Tibial nerve (tissue), 3 donors: ENCODE data around the gene DHRS1.

Source experiments
- POLR2A ChIP-seq, 2 donors: fragments of 450-650 bp; IDR thresholded peaks; one replicate each; pipeline ENCODE4 v1.6.1; 2017; ENCODE audit warnings: antibody characterized with exemption in 2 of 2, mild to moderate bottlenecking in 2 of 2, moderate library complexity in 2 of 2
- TF ChIP-seq, protein P1 (sequence below), 5 experiments: fragments of 200-600 bp in 3 of 5; fragments of 450-650 bp in 2 of 5; sonication (generic) in 3 of 5; IDR thresholded peaks; one replicate each; pipeline ENCODE4 v1.5.1; 2016 to 2019; ENCODE audit warnings: antibody characterized with exemption in 5 of 5, mild to moderate bottlenecking in 3 of 5, moderate library complexity in 2 of 5

DNA sequence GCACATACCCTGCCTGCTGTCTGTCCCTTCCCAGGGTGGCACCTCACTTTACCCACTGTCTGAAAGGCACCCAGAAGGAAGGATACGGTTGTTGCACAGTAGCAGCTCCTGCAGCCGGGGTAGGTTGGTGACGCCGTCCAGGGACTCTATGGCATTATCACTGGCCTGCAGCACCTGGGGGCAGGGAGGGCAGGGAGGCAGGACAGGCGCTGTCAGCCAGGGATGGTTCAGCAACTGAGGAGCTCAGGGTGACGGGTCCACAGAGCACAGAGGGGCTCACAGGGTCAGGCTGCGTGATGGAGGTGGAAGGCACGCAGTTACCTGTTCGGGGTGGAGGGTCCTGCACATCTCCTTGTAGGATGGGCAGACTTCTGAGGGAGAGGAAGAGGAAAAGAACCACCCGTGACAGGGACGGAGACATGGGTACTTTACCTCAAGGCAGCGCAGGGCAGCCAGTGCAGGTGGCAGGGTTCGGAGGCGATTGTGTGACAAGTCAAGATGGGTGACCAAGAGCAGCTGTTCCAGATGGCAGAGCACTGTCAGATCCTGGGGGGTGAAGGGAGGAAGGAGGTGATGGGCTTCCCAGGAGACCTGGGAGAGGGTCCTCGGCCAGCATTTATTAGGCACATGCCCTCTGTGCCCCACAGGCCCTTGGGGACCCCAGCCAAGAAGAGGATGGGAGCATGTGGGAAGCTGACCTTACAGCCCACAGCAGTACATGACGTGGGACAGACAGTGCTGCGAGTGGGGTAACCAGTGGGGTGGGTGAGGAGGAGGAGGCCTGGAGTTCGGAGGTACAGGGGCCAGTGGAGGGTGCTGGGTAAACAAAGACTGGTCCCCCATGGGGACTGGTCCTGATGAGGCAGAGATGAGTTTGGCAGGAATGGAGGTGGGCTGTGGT is 33.0 kb downstream of the DHRS1 start:
- TF ChIP-seq, protein P1, sequence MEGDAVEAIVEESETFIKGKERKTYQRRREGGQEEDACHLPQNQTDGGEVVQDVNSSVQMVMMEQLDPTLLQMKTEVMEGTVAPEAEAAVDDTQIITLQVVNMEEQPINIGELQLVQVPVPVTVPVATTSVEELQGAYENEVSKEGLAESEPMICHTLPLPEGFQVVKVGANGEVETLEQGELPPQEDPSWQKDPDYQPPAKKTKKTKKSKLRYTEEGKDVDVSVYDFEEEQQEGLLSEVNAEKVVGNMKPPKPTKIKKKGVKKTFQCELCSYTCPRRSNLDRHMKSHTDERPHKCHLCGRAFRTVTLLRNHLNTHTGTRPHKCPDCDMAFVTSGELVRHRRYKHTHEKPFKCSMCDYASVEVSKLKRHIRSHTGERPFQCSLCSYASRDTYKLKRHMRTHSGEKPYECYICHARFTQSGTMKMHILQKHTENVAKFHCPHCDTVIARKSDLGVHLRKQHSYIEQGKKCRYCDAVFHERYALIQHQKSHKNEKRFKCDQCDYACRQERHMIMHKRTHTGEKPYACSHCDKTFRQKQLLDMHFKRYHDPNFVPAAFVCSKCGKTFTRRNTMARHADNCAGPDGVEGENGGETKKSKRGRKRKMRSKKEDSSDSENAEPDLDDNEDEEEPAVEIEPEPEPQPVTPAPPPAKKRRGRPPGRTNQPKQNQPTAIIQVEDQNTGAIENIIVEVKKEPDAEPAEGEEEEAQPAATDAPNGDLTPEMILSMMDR (IDR thresholded peaks at IDR 0.05), result no peak
- TF ChIP-seq POLR2A (IDR thresholded peaks at IDR 0.05), result no peak
